ENCODE results near the gene CFAP299. TPM values are rescaled to one million over a fixed set of nuclear protein-coding genes. Genes with fewer than 3 reads are reported as not detected.

The CFAP299 gene
- total and polyA plus RNA-seq, 2 of the 8 experiments (the other 6 are each of a cell fraction or from before 2014, with no cell fraction given) = not detected

DNA sequence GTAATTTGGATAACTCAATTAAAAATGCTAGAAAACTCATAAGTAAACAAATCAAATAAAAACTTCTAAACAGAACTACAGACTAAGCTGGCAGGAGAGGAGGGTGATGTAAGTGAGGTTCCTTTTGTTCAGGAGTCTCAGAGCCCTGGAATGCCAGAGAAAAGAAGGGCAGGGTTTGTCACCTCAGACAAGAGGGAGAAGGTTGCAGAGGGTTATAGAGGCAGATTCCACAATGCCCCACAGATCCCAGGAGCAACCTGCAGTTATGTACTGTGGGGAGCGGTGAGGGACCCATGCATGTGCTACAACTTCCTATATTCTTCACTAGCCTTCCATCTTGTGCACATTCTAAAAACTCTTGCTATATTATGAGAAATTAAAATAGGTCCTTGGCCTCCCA is 129.7 kb downstream of the CFAP299 start:
- no peak for DNase-seq (ENCODE audit: low read depth in 1 of 2, low spot score in 2 of 2)
- Histone ChIP-seq H2BK12ac (ENCODE audit: low read depth, low read length) (no peak overlapping the region), H3K4ac (replicated peaks; ENCODE audit: insufficient read length, low read depth, low read length) (no peak overlapping the region)

More for the DNA sequence above, 129.7 kb downstream of the CFAP299 start:
- Histone ChIP-seq H2BK15ac (ENCODE audit: low read length) (no peak overlapping the region), H2BK120ac (replicated peaks; ENCODE audit: low read depth, low read length) (no peak overlapping the region), H3K56ac (replicated peaks; ENCODE audit: insufficient read length, low read depth, low read length) (no peak overlapping the region), H3K4me2 (ENCODE audit: insufficient read depth in 1 of 2, low read depth in 2 of 2, low read length in 2 of 2) (no peak overlapping the region), H4K8ac (ENCODE audit: extremely low read depth, insufficient read depth, low read length) (no peak overlapping the region), H3K14ac (ENCODE audit: insufficient read length) (no peak overlapping the region), H3K18ac (ENCODE audit: extremely low read depth, low read length) (no peak overlapping the region), H3K23ac (ENCODE audit: insufficient read length) (no peak overlapping the region), H3K36me3 (ENCODE audit: control insufficient read depth in 2 of 4, insufficient read depth in 4 of 4, low read length in 3 of 4) (no peaks in the 10 kb centered on the region), H4K20me1 (replicated peaks in 1 of 2; ENCODE audit: control insufficient read depth in 1 of 2, insufficient read depth in 2 of 2, low read length in 2 of 2) (no peaks in the 10 kb centered on the region), H3K27me3 (replicated peaks in 1 of 4; ENCODE audit: control insufficient read depth in 3 of 4, extremely low read depth in 1 of 4, insufficient read depth in 3 of 4, low read length in 3 of 4) (peaks cover 0 to 1% (median 0%) of the 10 kb centered on the region in 4 experiments; a peak in 1 of 7 replicates), H3K9me3 (ENCODE audit: insufficient read depth in 2 of 2, low read depth in 1 of 2, low read length in 1 of 2) (no peaks in the 10 kb centered on the region), H3K79me1 (ENCODE audit: low read depth, low read length) (no peaks in the 10 kb centered on the region), H3K79me2 (ENCODE audit: control insufficient read depth in 1 of 2, insufficient read depth in 2 of 2, low read length in 2 of 2) (no peaks in the 10 kb centered on the region), H4K5ac (ENCODE audit: insufficient read length, low read depth, low read length) (no peak overlapping the region), H3K9ac (replicated peaks in 1 of 4; ENCODE audit: extremely low read depth in 1 of 4, low read depth in 3 of 4, low read length in 3 of 4) (no peak overlapping the region), H2AK5ac (ENCODE audit: low read depth, low read length) (no peak overlapping the region), H2BK20ac (ENCODE audit: low read length) (no peak overlapping the region), H2AFZ (ENCODE audit: low read length) (no peak overlapping the region), H3K4me3 (ENCODE audit: extremely low read depth in 1 of 4, insufficient read depth in 2 of 4, low read depth in 3 of 4, low read length in 4 of 4) (no peak overlapping the region), H3K4me1 (replicated peaks in 1 of 4; ENCODE audit: control insufficient read depth in 3 of 4, insufficient read depth in 4 of 4, low read length in 3 of 4) (peaks cover 0 to 8% (median 5%) of the 10 kb centered on the region in 4 experiments; a peak in 4 of 7 replicates), H4K91ac (replicated peaks; ENCODE audit: insufficient read length, low read length) (no peak overlapping the region), H2BK5ac (ENCODE audit: low read depth, low read length) (no peak overlapping the region), H3K23me2 (ENCODE audit: low read depth, low read length) (no peaks in the 10 kb centered on the region), H3K27ac (ENCODE audit: low read depth, low read length) (no peak overlapping the region)
- TF ChIP-seq CTBP2 (IDR thresholded peaks at IDR 0.05; ENCODE audit: borderline replicate concordance, insufficient read depth, insufficient read length, low read length) (no peak), TEAD4 (IDR thresholded peaks at IDR 0.05; ENCODE audit: low read depth, low read length) (no peak), GTF2F1 (IDR thresholded peaks at IDR 0.05; ENCODE audit: borderline replicate concordance, low read depth, low read length) (no peak), BACH1 (IDR thresholded peaks at IDR 0.05; ENCODE audit: low read length) (no peak)
- 92% methylated on average over 1 of the region's 1 CpG; no CpG with 5 or more reads in 1 of the 2 experiments for WGBS, 2 experiments (ENCODE audit: extremely low coverage in 1 of 2, insufficient coverage in 1 of 2, insufficient read length in 1 of 2, insufficient replicate concordance in 2 of 2, low coverage in 1 of 2, low lambda C conversion rate in 2 of 2, missing lambda C conversion rate in 1 of 2)
- no peak for FAIRE-seq
- ChIA-PET CTCF (ENCODE audit: partially characterized antibody) (no interaction called here), POLR2A (ENCODE audit: partially characterized antibody) (interaction anchor here (1.2 kb wide), 1 partner anchor 10 kb away, joined by 3 read pairs; no protein-coding TSS in a partner anchor)
